ENCODE results near the gene SYT8.

SYT8 gene

DNA sequence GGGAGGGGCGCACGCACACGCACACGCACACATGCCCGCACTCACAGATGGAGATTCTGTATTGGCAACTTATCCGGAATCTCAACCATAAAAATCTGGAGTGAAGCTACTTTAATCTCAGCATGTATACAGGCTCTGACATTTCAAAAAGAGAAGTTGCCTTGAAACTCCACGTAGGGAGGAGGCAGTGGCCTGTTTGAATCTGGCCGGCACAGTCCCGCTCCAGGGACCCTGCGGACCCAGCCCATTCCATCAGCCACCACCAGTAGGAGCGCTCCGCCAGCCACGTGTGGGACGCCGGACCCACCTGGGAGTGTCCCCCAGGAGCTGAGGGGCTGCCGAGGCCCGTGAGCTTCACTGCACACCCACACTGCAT is 1.9 kb upstream of the SYT8 start:
- DNase-seq = no peak

DNA sequence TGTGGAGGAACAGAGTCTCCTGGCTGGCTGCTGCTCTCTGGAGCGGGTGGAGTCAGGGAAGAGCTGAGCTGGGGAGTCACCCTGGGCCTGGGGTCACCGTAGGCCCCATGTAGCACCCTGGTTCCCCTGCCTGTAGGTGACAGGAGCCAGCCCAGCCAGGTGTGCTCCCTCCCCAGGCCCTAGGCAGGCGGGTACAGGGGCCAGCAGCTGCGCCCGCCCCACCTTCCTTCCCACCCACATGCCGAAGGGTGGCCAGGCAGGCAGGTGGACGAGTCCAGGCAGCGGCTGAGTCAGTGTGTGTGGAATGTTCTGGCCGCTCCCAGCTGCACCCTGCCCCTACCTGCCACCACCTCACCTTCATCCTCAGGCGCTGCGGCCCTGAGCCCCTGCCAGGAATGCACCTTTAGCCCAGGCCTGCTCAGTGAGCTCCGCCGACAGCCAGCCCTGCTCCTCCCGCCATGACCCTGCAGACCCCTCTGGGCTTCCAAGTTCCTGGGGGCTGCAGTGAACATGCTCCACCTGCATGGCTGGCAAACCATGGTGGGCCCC is 654 bp upstream of the SYT8 start:
- no peak for DNase-seq

- no peak for DNase-seq
These were observed 851 bp downstream of the SYT8 start for GRCh38 chr11:1835671-1836010.

DNA sequence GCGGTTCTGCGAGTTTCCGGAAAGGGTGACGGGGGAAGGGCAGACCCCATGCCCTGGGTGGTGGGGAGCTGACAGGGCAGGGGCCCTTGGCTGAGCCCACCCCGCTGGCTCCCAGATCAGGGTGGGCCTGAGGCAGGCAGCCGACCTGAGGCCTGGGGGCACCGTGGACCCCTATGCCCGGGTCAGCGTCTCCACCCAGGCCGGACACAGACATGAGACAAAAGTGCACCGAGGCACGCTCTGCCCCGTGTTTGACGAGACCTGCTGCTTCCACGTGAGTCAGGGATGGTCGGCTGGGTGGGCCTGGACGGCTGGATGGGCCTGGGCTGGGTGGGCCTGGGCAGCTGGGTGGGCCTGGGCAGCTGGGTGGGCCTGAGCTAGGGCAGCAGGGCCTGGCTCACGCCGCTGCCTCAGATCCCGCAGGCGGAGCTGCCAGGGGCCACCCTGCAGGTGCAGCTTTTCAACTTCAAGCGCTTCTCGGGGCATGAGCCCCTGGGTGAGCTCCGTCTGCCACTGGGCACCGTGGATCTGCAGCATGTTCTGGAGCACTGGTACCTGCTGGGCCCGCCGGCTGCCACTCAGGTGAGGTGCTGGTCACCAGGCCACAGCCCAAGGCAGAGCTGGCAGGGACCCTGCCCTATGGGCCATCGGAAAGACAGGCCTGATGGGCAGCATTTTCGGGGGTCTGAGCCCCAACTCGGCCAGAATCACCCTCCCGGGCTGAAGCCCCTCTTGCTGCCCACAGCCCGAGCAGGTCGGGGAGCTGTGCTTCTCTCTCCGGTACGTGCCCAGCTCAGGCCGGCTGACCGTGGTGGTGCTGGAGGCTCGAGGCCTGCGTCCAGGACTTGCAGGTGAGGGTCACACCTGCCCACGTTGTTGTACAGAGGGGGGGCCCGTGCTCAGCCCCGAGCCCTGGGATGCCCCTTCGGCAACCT is 1.5 kb downstream of the SYT8 start:
- no peak for DNase-seq

DNA sequence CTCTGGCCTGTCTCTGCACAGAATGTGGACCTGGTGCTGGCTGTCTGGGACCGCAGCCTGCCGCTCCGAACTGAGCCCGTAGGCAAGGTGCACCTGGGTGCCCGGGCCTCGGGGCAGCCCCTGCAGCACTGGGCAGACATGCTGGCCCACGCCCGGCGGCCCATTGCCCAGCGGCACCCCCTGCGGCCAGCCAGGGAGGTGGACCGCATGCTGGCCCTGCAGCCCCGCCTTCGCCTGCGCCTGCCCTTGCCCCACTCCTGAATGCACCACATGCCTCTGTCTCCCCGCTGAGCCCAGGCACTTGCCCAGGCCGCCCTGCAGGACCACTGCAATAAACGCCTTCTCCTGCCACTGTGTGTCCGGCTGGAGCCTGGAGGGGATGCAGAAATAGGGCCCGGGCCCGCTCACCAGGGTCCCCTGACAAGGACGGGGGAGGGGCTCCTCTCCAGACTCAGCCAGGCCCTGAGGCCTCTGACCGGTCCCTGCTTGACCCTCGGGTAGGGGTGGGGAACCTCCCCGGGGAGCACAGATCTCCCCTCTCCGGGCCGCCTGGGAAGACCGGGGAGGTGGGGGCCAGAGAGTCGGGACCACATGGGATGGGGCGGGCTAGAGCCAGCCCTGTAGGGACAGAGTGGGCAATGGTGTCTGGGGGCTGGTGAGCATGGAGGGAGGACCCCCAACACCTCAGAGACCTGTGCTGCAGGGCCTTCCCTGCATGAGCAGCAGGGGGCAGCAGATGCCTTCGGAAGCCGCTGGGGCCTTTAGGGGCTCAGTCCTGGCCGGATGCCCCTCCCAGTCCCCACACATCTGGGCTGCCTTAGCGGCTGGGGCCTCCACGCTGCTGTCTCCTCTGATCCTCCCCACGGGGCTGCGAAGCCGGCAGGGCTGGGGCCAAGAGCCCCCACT is 2.6 kb downstream of the SYT8 start:
- DNase-seq = no peak

DNA sequence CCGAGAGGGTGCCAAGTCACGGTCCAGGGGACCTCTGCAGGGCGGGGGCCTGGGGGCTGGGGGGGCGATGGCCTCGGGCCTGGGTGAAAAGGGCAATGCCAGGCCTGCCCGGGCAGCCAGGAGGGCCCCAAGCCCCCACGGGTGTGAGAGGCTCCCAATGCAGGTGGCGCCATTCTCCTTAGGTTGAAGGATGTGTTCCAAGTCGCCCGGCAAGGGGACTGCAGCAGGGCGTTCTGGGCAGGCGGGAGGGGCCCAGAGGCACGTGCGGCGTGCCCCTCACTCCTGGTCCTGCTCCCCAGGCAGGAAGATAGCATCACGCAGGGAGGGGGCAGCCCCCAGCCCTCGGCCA is 3.3 kb downstream of the SYT8 start:
- DNase-seq = no peak

DNA sequence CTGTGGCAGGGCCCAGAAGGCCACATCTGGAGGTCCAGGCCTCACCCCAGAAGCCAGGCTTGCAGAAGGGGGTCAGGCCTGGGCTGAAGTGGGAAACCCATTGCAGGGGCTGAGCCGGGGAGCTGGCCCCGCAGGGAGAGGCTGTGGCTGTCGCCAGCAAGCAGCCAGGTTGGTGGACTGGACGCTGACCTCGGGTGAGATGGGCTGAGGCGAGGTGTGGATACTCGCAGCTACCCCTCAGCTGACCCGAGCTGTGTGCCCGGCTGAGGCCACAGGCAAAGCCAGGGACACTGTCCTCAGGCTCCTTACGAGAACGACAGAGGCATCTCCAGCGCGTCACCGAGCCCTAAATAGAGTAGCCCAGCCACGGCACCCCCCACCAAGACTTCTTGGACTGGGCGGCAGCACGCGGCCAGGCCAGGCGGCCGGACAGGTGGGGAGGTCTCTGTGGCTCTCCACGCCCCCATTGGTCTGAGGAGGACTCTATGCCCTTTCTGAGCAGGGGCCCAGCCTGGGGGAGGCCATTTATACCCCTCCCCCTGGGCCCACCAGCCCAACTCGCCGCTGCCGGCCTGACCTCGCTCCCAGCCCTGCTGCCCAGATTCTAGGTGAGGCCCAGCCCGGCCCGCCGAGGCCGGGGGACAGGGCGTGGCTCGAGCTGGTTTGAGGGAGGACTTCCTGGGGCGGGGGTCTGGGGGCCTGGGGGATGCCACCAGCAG is 3.8 kb downstream of the SYT8 start, which contains the start of gene TNNI2:
Gene TNNI2 (plus strand): TSS at position 556 of the 719 bp plus-strand sequence. CDS start 716 bp downstream, outside the sequence.
- no peak for DNase-seq

- DNase-seq = no peak
These were observed 4.6 kb downstream of the SYT8 start for GRCh38 chr11:1839204-1839923.

DNA sequence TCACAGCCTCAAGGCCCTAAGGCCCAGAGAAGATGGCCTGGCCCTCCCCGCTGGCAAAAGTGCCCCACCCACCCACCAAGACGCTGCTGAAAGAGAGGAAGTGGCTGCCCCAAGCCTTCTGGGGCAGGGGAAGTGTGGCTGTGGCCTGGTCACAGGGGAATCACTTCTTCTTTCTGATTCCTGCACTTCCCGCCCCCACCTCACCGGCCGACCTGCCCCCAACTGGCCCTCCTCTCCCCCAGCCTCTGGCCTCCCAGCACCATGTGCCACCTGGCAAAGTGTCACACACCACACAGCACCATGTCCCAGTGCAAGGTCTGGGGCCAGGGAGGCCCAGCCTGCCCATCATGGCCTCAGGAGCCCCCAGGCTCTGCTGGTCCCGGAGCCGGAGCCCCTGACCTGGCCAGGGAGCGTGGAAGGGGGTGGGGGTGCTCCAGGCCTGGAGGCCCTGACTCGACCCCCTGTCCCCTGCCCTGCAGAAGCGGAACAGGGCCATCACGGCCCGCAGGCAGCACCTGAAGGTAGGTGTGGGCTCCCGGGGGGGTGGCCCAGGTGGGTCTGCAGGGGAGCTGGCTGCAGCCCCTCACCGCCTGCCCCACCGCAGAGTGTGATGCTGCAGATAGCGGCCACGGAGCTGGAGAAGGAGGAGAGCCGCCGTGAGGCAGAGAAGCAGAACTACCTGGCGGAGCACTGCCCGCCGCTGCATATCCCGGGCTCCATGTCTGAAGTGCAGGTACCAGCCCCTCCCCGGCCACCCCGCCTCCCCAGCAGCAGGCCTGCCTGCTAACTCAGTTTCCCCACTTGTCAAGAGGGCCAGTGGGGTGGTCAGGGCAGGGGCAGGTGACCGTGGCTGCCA is 5.4 kb downstream of the SYT8 start:
- DNase-seq = no peak

DNA sequence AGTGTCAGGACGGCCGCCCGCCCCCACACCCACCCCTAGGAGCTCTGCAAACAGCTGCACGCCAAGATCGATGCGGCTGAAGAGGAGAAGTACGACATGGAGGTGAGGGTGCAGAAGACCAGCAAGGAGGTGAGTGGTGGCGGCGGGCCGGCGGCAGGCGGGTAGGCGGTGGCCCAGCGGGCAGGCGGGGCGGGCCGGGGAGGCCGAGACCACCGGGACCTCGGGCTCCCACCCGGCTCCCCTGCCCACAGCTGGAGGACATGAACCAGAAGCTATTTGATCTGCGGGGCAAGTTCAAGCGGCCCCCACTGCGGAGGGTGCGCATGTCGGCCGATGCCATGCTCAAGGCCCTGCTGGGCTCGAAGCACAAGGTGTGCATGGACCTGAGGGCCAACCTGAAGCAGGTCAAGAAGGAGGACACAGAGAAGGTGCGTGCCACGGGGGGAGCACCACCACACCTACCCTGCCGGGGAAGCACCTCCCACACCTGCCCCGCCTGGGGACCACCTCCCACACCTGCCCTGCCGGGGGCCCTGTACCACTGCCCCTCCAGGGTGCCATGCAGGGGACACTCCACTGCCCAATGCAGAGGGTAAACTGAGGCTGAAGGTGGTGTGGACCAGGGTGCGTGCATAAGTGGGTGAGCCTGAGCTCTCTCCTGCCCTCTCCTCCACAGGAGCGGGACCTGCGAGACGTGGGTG is 6.1 kb downstream of the SYT8 start:
- no peak for DNase-seq

DNA sequence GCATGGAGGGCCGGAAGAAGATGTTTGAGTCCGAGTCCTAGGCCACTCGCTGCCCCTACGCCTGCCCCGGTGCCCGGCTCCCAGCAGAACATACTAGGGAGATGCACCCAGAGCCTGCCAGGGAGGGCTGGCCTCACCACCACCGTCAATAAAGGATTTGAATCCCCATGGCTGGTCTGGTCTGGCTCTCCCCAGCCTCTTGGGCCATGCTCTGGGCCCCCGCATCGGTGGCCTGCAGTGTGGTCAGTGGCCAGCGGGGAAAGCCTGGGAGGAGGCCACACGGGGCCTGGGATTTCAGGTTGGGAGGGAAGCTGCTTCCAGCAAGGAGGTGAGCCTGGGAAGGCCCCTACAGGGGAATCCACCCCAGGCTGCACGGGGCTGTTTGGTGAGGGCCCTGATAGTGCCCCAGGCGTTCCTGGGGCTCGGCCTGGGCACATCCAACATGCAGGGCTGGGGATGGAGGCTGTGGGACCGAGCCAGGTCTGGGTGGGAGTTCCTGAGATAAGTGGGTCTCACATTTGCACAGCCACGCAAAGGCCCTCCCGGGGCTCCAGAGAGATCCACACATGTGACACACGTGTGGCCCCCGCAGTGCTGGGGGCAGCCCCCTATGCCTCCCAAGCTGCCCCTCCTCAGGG is 6.8 kb downstream of the SYT8 start:
- DNase-seq = no peak

GRCh38 chr11:1842149-1843097 is 7.6 kb downstream of the SYT8 start:
- no peak for DNase-seq

- DNase-seq = no peak
These were observed 8.3 kb downstream of the SYT8 start for GRCh38 chr11:1843098-1843473.

DNA sequence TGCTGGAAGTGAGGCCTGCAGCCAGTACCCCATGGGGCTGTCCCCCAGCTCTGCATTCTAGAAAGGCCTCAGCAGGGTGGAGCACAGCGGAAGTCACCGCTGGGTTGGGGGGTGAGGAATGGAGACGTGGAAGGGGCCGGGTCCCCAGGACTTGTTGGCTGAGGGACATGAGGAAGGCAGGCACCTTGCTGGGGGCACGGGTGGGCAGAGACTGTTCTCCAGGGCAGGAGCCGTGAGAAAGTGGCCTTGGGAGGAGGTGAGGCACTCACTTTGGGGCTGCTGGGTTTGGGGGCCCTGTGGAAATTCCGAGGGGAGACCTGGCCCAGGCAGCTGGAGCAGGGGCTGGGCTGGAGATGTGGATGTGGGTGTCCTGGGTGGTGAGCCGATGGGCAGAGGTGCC is 9.0 kb downstream of the SYT8 start:
- DNase-seq = no peak

GRCh38 chr11:1844221-1845094 is 9.7 kb downstream of the SYT8 start:
- DNase-seq = no peak

DNA sequence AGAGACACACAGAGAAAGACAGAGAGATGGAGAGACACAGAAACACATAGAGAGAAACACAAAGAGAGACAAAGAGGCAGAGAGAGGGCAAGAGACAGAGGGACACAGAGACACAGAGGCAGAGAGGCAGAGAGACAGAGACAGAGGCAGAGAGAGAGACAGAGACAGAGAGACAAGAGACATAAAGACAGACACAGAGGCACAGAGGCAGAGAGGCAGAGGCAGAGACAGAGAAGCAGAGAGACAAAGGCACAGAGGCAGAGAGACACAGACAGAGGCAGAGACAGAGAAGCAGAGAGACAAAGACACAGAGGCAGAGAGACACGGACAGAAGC is 10.3 kb downstream of the SYT8 start:
- no peak for DNase-seq

DNA sequence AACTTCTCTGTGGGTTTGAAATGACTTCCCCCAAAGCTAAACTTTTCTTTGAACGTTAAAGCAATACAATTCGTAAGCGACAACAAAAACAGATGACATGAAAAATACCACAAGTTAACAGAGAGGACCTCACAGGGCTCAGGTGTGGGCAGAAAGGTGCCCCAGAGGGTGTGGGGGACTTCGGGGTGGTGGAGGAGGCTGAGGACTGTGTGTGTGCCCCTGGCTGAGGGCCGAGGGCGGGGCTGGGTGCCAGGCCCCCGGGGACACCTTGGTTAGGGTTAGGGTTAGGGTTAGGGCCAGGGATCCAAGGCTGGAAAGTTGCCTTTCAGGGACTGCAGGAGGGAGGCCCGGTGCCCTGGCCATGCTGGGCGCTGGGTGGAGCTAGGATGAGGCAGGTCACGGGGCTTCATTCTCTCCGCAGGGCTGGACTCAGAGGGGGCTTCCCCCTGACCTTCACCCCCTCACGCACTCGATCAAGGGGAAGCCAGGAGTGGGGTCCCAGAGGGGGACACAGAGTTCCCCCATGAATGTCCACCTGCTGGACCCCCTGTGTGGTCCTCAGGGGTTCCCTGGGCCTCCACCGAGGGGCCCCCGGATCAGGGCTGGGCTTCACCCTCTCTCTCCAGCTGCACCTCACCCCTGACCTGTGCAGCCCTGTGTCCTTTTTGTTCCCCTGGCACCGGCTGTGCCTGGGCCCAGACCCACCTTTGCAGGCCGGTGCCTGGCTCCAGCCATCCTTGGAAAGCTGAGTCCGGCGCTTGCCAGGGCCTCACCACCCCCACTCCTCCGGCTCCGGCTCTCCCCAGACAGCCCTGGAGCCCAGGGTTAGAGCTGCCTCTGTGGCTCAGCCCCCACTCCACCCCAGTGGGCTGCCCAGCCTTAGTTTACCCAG is 11.0 kb downstream of the SYT8 start:
- DNase-seq = no peak

Measured in NCI-H1417 treated with DMSO at 0.1 percent for 48 hours (cell line).